ENCODE results near the gene PDYN.

Gene PDYN

GRCh38 chr20:1949347-1950100 lies 44.3 kb downstream of the PDYN start:
- no peak for DNase-seq

- DNase-seq: no peak
Measured at GRCh38 chr20:1947535-1947846, 46.4 kb downstream of the PDYN start.

- DNase-seq: no peak
Measured at GRCh38 chr20:1946762-1947534, 46.9 kb downstream of the PDYN start.

- DNase-seq: no peak
Measured at GRCh38 chr20:1946442-1946761, 47.5 kb downstream of the PDYN start.

- DNase-seq: no peak
Measured at GRCh38 chr20:1945660-1946059, 48.2 kb downstream of the PDYN start.

GRCh38 chr20:1945134-1945618 lies 48.7 kb downstream of the PDYN start:
- no peak for DNase-seq

- no peak for DNase-seq
Measured at GRCh38 chr20:1944345-1945091, 49.3 kb downstream of the PDYN start.

- DNase-seq: no peak
Measured at GRCh38 chr20:1943275-1944002, 50.4 kb downstream of the PDYN start.

GRCh38 chr20:1942486-1943274 lies 51.2 kb downstream of the PDYN start:
- no peak for DNase-seq

- no peak for DNase-seq
Measured at GRCh38 chr20:1942061-1942460, 51.8 kb downstream of the PDYN start.

- no peak for DNase-seq
Measured at GRCh38 chr20:1941226-1941625, 52.6 kb downstream of the PDYN start.

- no peak for DNase-seq
Measured at GRCh38 chr20:1940581-1940980, 53.3 kb downstream of the PDYN start.

- DNase-seq: no peak
Measured at GRCh38 chr20:1939270-1939595, 54.6 kb downstream of the PDYN start.

- DNase-seq: no peak
Measured at GRCh38 chr20:1938464-1939269, 55.2 kb downstream of the PDYN start.

GRCh38 chr20:1937316-1937976 lies 56.4 kb downstream of the PDYN start:
- DNase-seq: no peak

GRCh38 chr20:1935696-1936366 lies 58.0 kb downstream of the PDYN start:
- no peak for DNase-seq

- no peak for DNase-seq
Measured at GRCh38 chr20:1934721-1935573, 58.9 kb downstream of the PDYN start.

GRCh38 chr20:1934156-1934555 lies 59.7 kb downstream of the PDYN start:
- DNase-seq: no peak

- DNase-seq: no peak
Measured at GRCh38 chr20:1933465-1933870, 60.4 kb downstream of the PDYN start.

All from activated CD8-positive, alpha-beta memory T cell treated with anti-CD3 and anti-CD28 coated beads for 24 hours (primary cell).